GM12872 (cell line): ENCODE measurements around the gene KRTAP10-10.

Experiments used
- TF ChIP-seq, protein P1 (sequence below): IDR thresholded peaks from 3 replicates; pipeline ENCODE4 v1.5.1; 2011; ENCODE audit warnings: low read depth, mild to moderate bottlenecking, low read length, moderate library complexity; ENCODE audit not compliant: insufficient read depth

Gene KRTAP10-10

DNA sequence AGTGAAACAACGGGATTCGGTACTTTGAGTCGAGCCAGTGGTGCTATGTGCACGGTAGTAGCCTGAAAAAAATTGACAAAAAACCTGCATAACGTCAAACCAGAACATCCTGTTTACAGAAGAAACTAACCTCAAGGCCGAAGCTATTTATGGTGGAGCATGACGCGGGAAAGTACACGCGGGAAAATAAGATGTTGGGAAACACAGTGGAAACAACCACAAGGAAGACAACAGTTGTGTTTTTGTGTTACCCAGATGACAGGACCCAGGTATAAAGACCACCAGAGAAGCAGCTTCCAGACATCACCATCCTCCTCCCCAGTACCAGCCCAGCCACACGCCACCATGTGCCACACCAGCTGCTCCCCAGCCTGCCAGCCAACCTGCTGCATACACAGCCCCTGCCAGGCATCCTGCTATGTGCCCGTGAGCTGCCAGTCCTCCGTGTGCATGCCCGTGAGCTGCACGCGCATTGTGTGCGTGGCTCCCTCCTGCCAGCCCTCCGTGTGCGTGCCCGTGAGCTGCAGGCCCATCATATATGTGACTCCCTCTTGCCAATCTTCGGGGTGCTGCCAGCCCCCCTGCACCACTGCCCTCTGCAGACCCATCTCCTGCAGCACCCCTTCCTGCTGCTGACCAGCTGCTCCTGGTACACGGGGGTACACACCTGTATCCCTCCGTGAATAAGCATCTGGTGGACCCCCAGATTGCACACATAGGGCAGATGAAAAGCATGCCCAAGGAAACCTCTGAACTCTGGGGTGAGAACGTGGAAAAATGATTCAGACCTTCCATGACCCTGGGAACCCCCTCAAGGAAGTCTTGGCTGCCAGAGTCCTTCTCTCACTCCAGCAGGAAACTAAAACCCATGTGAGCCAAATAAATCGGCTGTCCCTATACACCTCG, 20.7 kb downstream of the KRTAP10-10 start, which contains the start of gene KRTAP12-3:
Gene KRTAP12-3 (plus strand): TSS at position 298 of the 906 bp plus-strand sequence. CDS start 48 bp downstream, at position 346.
- TF ChIP-seq, protein P1, sequence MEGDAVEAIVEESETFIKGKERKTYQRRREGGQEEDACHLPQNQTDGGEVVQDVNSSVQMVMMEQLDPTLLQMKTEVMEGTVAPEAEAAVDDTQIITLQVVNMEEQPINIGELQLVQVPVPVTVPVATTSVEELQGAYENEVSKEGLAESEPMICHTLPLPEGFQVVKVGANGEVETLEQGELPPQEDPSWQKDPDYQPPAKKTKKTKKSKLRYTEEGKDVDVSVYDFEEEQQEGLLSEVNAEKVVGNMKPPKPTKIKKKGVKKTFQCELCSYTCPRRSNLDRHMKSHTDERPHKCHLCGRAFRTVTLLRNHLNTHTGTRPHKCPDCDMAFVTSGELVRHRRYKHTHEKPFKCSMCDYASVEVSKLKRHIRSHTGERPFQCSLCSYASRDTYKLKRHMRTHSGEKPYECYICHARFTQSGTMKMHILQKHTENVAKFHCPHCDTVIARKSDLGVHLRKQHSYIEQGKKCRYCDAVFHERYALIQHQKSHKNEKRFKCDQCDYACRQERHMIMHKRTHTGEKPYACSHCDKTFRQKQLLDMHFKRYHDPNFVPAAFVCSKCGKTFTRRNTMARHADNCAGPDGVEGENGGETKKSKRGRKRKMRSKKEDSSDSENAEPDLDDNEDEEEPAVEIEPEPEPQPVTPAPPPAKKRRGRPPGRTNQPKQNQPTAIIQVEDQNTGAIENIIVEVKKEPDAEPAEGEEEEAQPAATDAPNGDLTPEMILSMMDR = no peak

DNA sequence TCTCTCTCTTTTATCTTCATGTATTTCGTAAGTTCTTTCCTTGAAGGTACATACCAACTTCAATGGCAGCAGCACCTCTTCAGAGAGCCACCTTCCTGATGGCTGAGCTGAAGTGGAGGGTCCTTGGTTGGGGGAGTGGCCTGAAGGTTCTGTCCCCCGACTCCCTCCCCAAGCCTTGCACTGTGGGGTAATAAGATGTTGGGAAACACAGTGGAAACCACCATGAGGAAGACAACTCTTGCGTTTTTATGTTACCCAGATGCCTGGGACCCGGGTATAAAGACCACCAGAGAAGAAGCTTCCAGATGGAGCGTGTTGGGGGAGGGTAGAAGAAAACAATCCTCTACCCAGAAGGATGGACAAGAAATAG, 21.4 kb downstream of the KRTAP10-10 start:
- TF ChIP-seq, protein P1 = no peak

DNA sequence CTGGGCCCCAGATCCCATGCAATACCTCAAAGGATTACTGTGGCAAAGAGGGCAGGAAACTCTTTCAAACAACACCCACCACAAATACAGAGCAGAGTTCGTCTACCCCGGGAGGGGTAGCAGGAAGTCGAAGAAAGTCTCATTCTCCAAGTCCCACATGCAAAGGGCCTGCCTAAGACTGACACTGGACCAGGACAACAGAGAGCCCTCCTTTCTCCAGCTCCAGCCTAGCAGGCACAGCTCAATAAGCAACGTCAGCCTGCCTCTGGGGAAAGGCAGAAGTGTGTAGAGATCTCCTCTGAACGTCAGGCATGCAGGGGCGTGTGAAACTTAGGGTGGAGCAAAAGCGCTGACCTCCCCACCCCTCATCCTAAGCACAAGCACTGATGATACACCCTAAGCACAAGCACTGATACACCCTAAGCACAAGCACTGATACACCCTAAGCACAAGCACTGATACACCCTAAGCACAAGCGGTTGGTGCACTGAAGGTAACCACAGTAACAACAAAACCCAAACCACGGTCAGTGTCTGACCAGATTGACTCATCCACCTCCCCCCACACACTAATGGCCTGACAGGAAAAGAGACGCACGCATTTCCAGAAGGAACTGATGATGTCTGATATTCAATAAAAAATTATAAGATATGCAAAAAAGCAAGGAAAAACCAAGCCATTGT, 21.9 kb downstream of the KRTAP10-10 start:
- TF ChIP-seq, protein P1 = no peak

DNA sequence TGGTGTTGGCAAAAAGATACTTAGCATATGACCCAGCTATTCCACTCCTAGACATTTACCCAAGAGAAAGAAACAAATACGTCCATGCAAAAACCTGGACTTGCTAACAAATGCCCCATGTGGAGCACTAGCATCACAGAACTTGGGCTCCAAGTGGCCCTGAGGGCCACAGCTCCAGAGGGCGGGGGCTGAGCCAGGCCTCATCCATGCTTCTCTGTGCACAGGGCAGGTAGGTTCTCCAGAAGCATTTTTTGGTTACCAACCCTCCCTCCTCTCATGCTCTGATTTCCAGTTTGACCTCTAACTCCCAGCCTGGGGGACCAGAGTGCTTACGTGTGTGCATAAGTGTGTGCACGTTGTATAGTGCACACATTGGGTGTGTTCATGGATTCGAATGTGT, 27.5 kb downstream of the KRTAP10-10 start:
- TF ChIP-seq, protein P1 = no peak

DNA sequence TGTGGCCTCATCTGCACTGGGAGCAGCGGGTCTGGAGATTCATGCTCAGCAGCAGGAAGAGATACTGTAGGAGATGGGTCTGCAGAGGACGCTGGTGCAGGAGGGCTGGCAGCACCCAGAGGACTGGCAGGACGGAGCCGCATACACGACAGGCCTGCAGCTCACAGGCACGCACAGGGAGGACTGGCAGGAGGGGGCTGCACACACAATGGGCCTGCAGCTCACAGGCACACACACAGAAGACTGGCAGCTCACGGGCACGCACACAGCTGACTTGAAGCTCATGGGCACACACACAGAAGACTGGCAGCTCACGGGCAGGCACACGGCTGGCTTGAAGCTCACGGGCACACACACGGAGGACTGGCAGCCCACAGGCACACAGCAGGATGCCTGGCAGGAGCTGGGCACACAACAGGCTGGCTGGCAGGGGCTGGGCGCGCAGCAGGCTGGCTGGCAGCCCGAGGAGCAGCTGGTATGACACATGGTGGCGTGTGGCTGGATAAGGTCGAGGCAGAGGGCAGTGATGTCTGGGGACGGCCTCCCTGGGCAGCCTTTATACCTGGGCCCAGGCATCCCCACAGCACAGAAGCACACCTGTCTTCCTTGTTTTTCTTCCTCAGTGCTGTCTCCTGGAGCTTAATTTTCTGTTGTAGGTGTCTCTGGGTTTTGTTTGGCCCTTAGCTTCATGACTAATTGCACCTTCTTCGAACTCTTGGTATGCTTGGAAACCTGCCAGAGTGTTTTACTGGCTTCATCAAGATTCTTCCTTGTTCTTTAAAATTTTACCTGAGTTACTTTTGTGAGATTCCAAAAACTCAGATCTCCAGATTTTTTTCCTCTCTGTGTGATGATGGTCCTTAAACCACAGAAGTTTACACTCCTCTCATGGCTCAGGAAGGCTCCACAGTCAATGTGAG, 29.5 kb downstream of the KRTAP10-10 start, which contains the start of gene KRTAP12-2:
Gene KRTAP12-2 (minus strand): TSS at position 527 of the 920 bp plus-strand sequence. CDS start 41 bp downstream, at position 486.
- TF ChIP-seq, protein P1 = no peak

DNA sequence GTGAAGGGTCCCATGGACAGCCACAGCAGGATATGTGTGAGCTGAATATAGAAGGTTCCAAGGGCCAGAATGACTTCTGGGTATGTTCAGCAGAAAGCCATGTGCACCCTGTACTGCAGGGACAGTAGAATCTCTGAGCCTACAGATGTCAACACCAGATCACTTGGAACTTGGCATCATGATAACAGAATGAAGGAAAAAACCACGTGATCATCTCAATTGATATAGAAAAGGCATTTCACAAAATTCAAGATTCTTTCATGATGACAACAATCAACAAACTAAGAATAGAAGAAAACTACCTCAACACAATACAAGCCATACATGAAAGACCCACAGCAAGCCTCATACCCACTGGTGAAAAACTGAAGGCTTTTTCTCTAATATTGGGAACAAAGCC, 30.5 kb downstream of the KRTAP10-10 start:
- TF ChIP-seq, protein P1 = no peak
